GM12892 (cell line): ENCODE results near the gene UBXN7.
"Not testable (repeated sequence)": the region's sequence is repeated elsewhere in the genome, so short reads cannot be mapped to it uniquely, and the experiment has no call there.

Experiments
- DNase-seq: peaks from one replicate; pipeline ENCODE4 v3.0.0; 2011; ENCODE audit not compliant: insufficient read length
- FAIRE-seq: peaks from 2 replicates; lab custom pipeline; 2011; peaks lifted over from hg19 to GRCh38; lab: Jason Lieb, UNC
- POLR2A ChIP-seq: IDR thresholded peaks from 2 replicates; pipeline ENCODE4 v1.6.1; 2011; ENCODE audit warnings: low read depth, low read length, control low read depth
- POLR2AphosphoS5 ChIP-seq: IDR thresholded peaks from 2 replicates; pipeline ENCODE4 v1.6.1; 2011; ENCODE audit warnings: low read depth, low read length, control low read depth
- TAF1 ChIP-seq: IDR thresholded peaks from 2 replicates; pipeline ENCODE4 v1.6.1; 2011; ENCODE audit warnings: low read depth, mild to moderate bottlenecking, control low read depth, low read length, borderline replicate concordance

Gene UBXN7

DNA sequence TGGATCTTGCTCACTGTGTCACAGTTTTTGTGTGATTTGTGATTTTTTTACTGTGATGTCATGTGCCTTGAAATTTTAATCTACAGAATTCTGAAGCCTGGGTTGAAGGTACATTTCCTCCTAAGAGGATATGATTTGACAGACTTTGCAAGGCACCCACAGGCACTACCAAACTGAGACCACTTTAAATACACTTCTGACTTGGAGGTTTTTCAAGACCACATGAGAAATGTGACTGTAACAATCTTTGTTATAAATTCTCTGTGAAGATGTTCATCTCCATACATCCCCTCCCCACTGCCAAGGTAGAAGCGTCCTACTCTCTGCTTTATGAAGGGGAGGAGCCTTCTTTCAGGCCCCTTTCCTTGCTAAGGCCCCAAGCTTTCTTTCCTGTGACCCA is 22.8 kb downstream of the UBXN7 start:
- TF ChIP-seq TAF1: no peak
- no peak for TF ChIP-seq POLR2AphosphoS5
- TF ChIP-seq POLR2A: no peak
- DNase-seq: no peak
- FAIRE-seq: no peak

DNA sequence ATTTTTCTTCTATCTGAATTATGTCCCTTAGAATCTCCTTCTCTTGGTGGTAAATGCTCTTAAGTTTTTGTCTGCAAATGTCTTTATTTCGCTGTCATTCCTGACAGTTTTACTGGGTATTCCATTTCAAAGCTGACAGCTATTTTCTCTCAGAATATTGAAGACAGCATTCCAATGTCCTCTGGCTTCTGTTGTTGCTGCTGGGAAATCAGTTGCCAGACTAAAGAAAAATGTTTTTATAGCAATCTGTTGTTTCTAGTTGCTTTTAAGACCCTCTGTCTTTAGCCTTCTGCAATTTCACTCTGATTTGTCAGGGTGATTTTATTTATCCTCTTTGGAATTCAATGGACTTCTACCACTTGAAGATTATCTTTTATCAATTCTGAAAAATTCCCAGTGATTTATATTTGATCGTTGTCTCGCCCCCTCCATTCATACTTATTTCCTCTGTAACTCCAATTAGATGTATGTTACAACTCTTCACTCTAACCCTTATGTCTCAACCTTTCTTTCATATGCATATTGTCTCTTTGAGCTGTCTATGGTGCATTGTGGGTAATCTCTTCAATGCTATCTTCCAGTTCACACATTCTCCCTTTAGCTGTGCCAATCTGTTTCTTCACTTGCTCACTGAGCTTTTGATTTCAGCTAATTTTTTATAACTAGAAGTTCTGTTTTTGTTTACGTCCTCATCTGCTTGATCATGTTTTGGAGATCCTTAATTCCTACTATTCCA is 23.5 kb downstream of the UBXN7 start:
- DNase-seq: no peak
- no peak for TF ChIP-seq TAF1
- no peak for TF ChIP-seq POLR2AphosphoS5
- no peak for FAIRE-seq

DNA sequence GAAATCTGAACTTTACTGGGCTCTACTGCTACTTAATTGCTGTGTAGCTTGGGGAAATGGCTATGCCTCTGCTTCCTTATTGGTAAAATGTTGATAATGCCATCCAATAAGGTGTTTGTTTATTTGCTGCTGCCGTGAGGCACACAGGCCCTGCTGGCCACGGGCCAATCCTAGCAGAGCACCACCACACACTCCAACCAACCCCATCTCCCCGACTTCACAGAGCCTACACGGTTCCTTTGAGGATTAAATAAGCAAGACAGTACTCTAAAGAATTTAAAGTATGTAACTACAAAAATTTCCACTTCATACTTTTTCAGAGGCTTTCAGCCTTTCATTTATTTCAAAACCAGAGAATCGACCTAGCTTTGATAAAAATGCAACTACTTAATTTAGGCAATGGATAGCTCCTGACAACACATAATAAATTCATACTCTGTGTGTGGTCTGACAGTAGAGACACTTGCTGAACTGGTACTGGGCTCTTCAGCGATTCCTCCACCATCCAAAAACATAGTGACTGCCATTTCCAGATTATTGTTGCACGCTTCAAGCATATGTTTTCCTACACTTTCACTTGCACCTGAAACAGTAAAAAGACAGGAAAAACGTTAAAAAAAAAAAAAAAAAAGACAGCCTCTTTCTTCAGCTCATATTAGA is 25.3 kb downstream of the UBXN7 start:
- no peak for DNase-seq
- TF ChIP-seq TAF1: no peak
- TF ChIP-seq POLR2A: no peak
- no peak for TF ChIP-seq POLR2AphosphoS5
- no peak for FAIRE-seq

DNA sequence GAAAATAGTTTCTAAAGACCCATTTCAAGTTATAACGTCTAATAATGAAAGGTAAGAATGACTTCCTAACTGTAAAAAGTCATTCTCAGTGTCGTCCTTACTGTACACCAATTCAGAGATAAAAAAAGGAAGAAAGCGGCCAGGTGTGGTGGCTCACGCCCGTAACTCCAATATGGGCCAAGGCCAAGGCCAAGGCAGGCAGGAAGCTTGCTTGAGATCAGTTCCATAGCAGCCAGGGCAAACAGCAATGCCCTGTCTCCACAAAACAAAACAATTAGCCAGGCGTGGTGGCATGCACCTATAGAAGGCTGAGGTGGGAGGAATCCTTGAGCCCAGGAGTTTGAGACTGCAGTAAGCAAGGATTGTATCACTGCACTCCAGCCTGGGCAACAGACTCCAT is 31.9 kb downstream of the UBXN7 start:
- no peak for FAIRE-seq
- no peak for DNase-seq
- TF ChIP-seq POLR2A: no peak
- no peak for TF ChIP-seq TAF1
- no peak for TF ChIP-seq POLR2AphosphoS5

DNA sequence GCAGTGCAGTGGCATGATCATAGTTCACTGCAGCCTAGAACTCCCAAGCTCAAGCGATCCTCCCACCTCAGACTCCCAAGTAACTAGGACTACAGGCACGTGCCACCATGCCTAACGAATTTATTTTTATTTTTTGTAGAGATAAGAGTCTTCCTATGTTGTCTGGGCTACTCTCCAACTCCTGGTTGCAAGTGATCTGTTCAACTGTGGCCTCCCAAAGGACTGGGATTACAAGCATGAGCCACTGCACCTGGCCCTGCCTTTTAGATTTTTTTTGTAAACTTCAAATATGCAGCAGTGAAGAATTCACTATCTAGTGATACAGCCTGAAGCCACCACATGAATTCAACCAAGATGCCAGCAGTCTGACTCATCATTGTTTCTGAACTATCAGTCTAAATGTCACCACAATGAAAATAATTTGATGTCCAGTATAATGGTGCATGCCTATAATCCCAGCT is 32.7 kb downstream of the UBXN7 start:
- TF ChIP-seq POLR2A: no peak
- TF ChIP-seq TAF1: no peak
- TF ChIP-seq POLR2AphosphoS5: no peak
- FAIRE-seq (no peak), DNase-seq (no peak)

DNA sequence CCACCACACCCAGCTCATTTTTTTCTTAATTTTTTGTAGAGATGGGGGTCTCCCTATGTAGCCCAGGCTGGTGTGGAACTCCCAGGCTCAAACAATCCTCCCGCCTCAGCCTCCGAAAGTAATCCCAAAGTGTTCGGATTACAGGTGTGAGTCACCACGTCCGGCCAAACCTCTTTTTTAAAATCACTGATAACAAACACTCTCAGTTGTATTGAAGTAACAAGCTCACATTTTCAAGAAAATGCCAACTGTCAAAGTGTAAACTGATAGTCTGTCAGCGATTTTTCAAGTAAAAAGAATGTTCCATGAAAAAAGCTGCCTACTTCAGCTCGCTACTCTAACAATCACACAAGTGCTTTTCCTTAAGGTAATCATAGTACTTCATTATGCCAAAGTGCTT is 33.4 kb downstream of the UBXN7 start:
- DNase-seq: no peak
- TF ChIP-seq TAF1 (no peak), POLR2A (no peak), POLR2AphosphoS5 (no peak)
- FAIRE-seq: no peak

DNA sequence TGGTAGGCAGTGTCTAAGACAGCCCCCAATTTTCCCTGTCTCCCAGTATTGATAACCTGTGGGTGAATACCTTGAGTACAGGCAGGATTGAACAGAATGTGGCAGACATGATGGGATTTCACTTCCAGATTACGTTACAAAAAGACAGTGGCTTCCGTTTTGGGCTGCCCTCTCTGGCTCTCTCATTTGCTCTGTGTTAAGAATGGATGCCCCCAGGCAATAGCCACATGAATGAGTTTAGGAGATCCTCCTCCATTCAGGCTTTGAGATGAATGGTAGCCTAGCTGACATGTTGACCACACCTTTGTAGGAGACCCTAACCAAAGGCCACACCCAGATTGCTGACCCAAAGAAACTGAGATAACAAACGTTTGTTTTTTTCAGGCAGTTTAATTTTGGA is 34.3 kb downstream of the UBXN7 start:
- no peak for FAIRE-seq

DNA sequence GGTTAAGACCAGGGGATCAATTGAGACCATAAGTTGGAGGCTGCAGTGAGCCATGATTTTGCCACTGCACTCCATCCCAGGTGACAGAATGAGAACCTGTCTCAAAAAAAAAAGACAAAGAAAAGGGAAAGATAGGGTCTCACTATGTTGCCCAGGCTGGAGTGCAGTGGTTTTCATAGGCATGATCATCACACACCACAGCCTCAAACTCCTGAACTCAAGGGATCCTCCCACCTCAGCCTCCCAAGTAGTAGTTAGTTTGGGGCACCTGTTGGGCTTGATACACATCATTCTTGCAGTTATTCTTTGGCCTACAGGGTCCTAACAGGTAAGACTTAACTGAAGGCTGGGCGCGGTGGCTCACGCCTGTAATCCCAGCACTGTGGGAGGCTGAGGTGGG is 42.1 kb downstream of the UBXN7 start:
- FAIRE-seq (no peak), DNase-seq (no peak)
- no peak for TF ChIP-seq TAF1

More for the DNA sequence above, 34.3 kb downstream of the UBXN7 start:
- no peak for DNase-seq
- TF ChIP-seq POLR2AphosphoS5 (no peak), POLR2A (no peak), TAF1 (no peak)

DNA sequence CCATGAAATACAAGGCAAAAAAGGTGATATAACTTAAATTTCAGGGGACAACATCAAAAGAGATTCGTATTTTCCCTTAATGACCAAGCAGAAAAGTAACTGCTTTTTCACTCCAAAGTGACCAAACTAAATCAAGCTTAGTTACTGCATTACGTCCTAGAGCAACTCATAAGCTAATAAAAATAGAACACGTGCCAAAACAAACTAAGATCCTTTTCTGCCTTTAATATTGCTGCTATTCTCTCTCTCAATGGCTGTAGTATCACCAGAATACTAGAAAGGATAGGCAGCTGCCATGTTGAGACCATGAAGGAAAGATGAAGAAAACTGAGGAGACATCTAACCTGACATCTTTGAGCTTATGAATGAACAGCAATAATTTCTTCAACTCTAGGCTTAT is 43.3 kb downstream of the UBXN7 start:
- DNase-seq (no peak), FAIRE-seq (no peak)
- TF ChIP-seq POLR2AphosphoS5 (no peak), TAF1 (no peak), POLR2A (no peak)

DNA sequence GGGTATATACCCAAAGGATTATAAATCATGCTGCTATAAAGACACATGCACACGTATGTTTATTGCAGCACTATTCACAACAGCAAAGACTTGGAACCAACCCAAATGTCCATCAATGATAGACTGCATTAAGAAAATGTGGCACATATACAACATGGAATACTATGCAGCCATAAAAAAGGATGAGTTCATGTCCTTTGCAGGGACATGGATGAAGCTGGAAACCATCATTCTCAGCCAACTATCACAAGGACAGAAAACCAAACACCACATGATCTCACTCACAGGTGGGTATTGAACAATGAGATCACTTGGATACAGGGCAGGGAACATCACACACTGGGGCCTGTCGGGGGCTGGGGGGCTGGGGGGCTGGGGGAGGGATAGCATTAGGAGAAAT is 44.3 kb downstream of the UBXN7 start:
- not testable (repeated sequence) for FAIRE-seq, DNase-seq

DNA sequence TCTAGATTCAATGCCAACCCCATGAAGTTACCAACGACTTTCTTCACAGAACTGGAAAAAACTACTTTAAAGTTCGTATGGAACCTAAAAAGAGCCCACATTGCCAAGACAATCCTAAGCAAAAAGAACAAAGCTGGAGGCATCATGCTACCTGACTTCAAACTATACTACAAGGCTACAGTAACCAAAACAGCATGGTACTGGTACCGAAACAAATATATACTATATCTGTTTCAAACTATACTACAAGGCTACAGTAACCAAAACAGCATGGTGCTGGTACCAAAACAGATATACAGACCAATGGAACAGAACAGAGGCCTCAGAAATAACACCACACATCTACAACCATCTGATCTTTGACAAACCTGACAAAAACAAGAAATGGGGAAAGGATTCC is 45.4 kb downstream of the UBXN7 start:
- not testable (repeated sequence) for FAIRE-seq

DNA sequence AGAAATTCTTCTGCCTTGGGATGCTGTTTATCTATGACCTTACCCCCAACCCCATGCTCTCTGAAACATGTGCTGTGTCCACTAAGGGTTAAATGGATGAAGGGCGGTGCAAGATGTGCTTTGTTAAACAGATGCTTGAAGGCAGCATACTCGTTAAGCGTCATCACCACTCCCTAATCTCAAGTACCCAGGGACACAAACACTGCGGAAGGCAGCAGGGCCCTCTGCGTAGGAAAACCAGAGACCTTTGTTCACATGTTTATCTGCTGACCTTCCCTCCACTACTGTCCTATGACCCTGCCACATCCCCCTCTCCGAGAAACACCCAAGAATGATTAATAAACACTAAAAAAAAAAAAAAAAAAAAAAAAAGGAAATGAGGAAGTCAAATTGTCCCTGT is 46.2 kb downstream of the UBXN7 start:
- not testable (repeated sequence) for FAIRE-seq

More for the DNA sequence above, 45.4 kb downstream of the UBXN7 start:
- not testable (repeated sequence) for DNase-seq

DNA sequence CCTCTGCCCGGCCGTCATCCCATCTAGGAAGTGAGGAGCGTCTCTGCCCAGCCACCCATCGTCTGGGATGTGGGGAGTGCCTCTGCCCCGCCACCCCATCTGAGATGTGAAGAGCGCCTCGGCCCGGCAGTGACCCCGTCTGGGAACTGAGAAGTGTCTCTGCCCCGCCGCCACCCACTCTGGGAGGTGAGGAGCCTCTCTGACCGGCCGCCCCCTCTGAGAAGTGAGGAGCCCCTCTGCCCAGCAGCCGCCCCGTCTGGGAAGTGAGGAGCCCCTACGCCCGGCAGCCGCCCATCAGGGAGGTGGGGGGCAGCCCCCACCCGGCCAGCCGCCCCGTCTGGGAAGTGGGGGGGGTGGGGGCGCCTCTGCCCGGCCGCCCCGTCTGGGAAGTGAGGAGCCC is 46.8 kb downstream of the UBXN7 start:
- not testable (repeated sequence) for FAIRE-seq, DNase-seq

More for the DNA sequence above, 46.2 kb downstream of the UBXN7 start:
- not testable (repeated sequence) for DNase-seq
